GM18858 (cell line): ENCODE results near the gene GALR2.
"Not testable (repeated sequence)": the region's sequence is repeated elsewhere in the genome, so short reads cannot be mapped to it uniquely, and the experiment has no call there.

Experiments
- ATAC-seq: cut with Tn5 transposase; IDR thresholded peaks from one replicate; pipeline ENCODE4 v1.9.1; 2021; ENCODE audit not compliant: unreplicated experiment

Gene GALR2

GRCh38 chr17:76074390-76075363, at the start of gene GALR2:
TSS of gene GALR2 (plus strand) at chr17:76074781. CDS start at chr17:76074884, 103 bp downstream.
- ATAC-seq, result no peak

GRCh38 chr17:76025294-76025693, 49.3 kb upstream of the GALR2 start:
- ATAC-seq, result no peak

- no peak for ATAC-seq
These were observed 47.8 kb upstream of the GALR2 start for GRCh38 chr17:76026714-76027158.

- no peak for ATAC-seq
These were observed 47.3 kb upstream of the GALR2 start, which contains the start of gene EVPL for GRCh38 chr17:76027159-76027839. TSS of gene EVPL (minus strand) at chr17:76027306. CDS start at chr17:76027198, 108 bp downstream.

- no peak for ATAC-seq
These were observed 42.4 kb upstream of the GALR2 start for GRCh38 chr17:76032073-76032779.

- no peak for ATAC-seq
These were observed 41.8 kb upstream of the GALR2 start for GRCh38 chr17:76032780-76033108.

- no peak for ATAC-seq
These were observed 41.4 kb upstream of the GALR2 start for GRCh38 chr17:76033139-76033538.

GRCh38 chr17:76034428-76035350, 39.9 kb upstream of the GALR2 start:
- no peak for ATAC-seq

- ATAC-seq, result no peak
These were observed 37.9 kb upstream of the GALR2 start for GRCh38 chr17:76036497-76037261.

GRCh38 chr17:76038050-76038449, 36.5 kb upstream of the GALR2 start:
- no peak for ATAC-seq

GRCh38 chr17:76039121-76039520, 35.5 kb upstream of the GALR2 start:
- no peak for ATAC-seq

GRCh38 chr17:76040376-76040775, 34.2 kb upstream of the GALR2 start:
- no peak for ATAC-seq

GRCh38 chr17:76042868-76043267, 31.7 kb upstream of the GALR2 start:
- ATAC-seq, result not testable (repeated sequence)

GRCh38 chr17:76044475-76045007, 30.0 kb upstream of the GALR2 start:
- not testable (repeated sequence) for ATAC-seq

GRCh38 chr17:76046064-76046463, 28.5 kb upstream of the GALR2 start:
- ATAC-seq, result no peak

GRCh38 chr17:76048025-76048605, 26.5 kb upstream of the GALR2 start:
- no peak for ATAC-seq

GRCh38 chr17:76048711-76049110, 25.9 kb upstream of the GALR2 start:
- no peak for ATAC-seq

- ATAC-seq, result no peak
These were observed 25.3 kb upstream of the GALR2 start for GRCh38 chr17:76049239-76049638.
